Gastroesophageal sphincter (tissue), 3 donors: ENCODE results near the gene RANBP1.

Source experiments
- EP300 ChIP-seq: sonication (generic); formaldehyde crosslinking; IDR thresholded peaks from one replicate; pipeline ENCODE4 v1.6.1; 2017; ENCODE audit warnings: antibody characterized with exemption, mild to moderate bottlenecking
- POLR2A ChIP-seq, 2 donors: fragments of 450-650 bp; IDR thresholded peaks; one replicate each; pipeline ENCODE4 v1.6.1; 2017; ENCODE audit warnings: antibody characterized with exemption in 2 of 2, mild to moderate bottlenecking in 2 of 2, moderate library complexity in 1 of 2
- TF ChIP-seq, protein P1 (sequence below), 4 experiments: fragments of 200-600 bp in 2 of 4; fragments of 450-650 bp in 2 of 4; sonication (generic) in 1 of 4; IDR thresholded peaks; one replicate each; pipeline ENCODE4 v1.5.1; 2017 to 2019; ENCODE audit warnings: antibody characterized with exemption in 4 of 4, mild to moderate bottlenecking in 2 of 4, moderate library complexity in 2 of 4

DNA sequence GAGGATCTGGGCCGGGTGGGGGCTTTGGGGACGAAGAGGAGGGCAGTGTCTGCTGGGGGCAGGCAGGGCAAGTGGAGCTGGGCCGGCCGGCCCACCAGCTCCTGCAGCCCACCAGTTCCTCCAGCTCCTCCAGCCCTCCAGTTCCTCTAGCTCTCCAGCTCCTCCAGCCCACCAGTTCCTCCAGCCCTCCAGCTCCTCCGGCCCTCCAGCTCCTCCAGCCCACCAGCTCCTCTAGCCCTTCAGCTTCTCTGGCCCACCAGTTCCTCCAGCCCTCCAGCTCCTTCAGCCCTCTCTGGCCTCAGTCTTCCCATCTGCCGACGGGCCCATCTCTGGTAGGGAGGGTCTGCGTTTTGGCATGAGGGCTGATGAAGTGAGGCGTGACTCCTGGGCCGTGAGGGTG is 44.1 kb downstream of the RANBP1 start:
- TF ChIP-seq, protein P1, sequence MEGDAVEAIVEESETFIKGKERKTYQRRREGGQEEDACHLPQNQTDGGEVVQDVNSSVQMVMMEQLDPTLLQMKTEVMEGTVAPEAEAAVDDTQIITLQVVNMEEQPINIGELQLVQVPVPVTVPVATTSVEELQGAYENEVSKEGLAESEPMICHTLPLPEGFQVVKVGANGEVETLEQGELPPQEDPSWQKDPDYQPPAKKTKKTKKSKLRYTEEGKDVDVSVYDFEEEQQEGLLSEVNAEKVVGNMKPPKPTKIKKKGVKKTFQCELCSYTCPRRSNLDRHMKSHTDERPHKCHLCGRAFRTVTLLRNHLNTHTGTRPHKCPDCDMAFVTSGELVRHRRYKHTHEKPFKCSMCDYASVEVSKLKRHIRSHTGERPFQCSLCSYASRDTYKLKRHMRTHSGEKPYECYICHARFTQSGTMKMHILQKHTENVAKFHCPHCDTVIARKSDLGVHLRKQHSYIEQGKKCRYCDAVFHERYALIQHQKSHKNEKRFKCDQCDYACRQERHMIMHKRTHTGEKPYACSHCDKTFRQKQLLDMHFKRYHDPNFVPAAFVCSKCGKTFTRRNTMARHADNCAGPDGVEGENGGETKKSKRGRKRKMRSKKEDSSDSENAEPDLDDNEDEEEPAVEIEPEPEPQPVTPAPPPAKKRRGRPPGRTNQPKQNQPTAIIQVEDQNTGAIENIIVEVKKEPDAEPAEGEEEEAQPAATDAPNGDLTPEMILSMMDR (IDR thresholded peaks at IDR 0.05) = no peak
- no peak for TF ChIP-seq EP300
- TF ChIP-seq POLR2A (IDR thresholded peaks at IDR 0.05) = no peak
